Caco-2 (cell line): ENCODE results near the gene CD300C. TPM values are rescaled to one million over a fixed set of nuclear protein-coding genes. Genes with fewer than 3 reads are reported as not detected.

ENCODE experiments used
- BruUV-seq: library from RNA; stranded (reverse); fragments of 400-500 nt; replicated peaks from 2 replicates; lab custom pipeline; 2021; lab: Mats Ljungman, UMichigan
- CTCF ChIA-PET: fragments of 300-600 bp; sonication (Branson Sonifier 250); formaldehyde crosslinking; loops from one replicate; lab custom pipeline; 2022; ENCODE audit warnings: antibody characterized with exemption; lab: Charles Lee
- POLR2A ChIA-PET: fragments of 300-600 bp; sonication (Branson Sonifier 250); formaldehyde crosslinking; loops from one replicate; lab custom pipeline; 2022; ENCODE audit warnings: antibody characterized with exemption; lab: Charles Lee
- DNase-seq, 2 experiments: peaks; one replicate each; pipeline versions ENCODE4 v3.0.0 to v3.0.0-alpha.2; 2020 to 2022
- H3K27me3 ChIP-seq: replicated peaks from 2 replicates; pipeline ENCODE4 v1.6.0; 2011; ENCODE audit warnings: low read length; ENCODE audit not compliant: control insufficient read depth, insufficient read depth
- H3K36me3 ChIP-seq: 2 replicates; pipeline ENCODE4 v1.5.1; 2011; ENCODE audit warnings: low read length; ENCODE audit not compliant: control insufficient read depth, insufficient read depth
- H3K4me1 ChIP-seq: fragments of 250-450 bp; sonication (Bioruptor Pico); 2 replicates; pipeline ENCODE4 v1.5.1; 2020; ENCODE audit warnings: mild to moderate bottlenecking
- H3K4me3 ChIP-seq: 2 replicates; pipeline ENCODE4 v1.5.1; 2011; ENCODE audit warnings: low read depth, mild to moderate bottlenecking, control low read depth, low read length
- H3K9me3 ChIP-seq: fragments of 250-450 bp; sonication (Bioruptor Pico); 2 replicates; pipeline ENCODE4 v1.5.1; 2020; ENCODE audit warnings: mild to moderate bottlenecking, moderate library complexity
- H3K27ac Mint-ChIP-seq: one replicate; pipeline ENCODE4 v1.8.0; 2022; ENCODE audit warnings: mixed read lengths; ENCODE audit not compliant: unreplicated experiment
- H3K27me3 Mint-ChIP-seq: one replicate; pipeline ENCODE4 v1.8.0; 2022; ENCODE audit warnings: mixed read lengths; ENCODE audit not compliant: insufficient read depth, unreplicated experiment
- H3K36me3 Mint-ChIP-seq: one replicate; pipeline ENCODE4 v1.8.0; 2022; ENCODE audit warnings: mild to moderate bottlenecking, mixed read lengths; ENCODE audit not compliant: insufficient read depth, unreplicated experiment
- H3K4me1 Mint-ChIP-seq: one replicate; pipeline ENCODE4 v1.8.0; 2022; ENCODE audit warnings: low read depth, mixed read lengths; ENCODE audit not compliant: unreplicated experiment
- H3K4me3 Mint-ChIP-seq: one replicate; pipeline ENCODE4 v1.8.0; 2022; ENCODE audit warnings: mild to moderate bottlenecking, moderate library complexity, mixed read lengths; ENCODE audit not compliant: unreplicated experiment
- H3K9me3 Mint-ChIP-seq: one replicate; pipeline ENCODE4 v1.8.0; 2022; ENCODE audit warnings: mixed read lengths; ENCODE audit not compliant: unreplicated experiment
- intact Hi-C: fragments of 100-400 bp; cut with micrococcal nuclease; formaldehyde crosslinking; loops from one replicate; pipeline ENCODE4 v1.10.0; 2022; ENCODE audit not compliant: unreplicated experiment
- total RNA-seq: library from RNA; stranded (reverse); gene quantifications from 2 replicates; pipeline ENCODE4 v1.2.3, GENCODE V29; 2022
- TF ChIP-seq, protein P1 (sequence below), 2 experiments: fragments of 200-600 bp in 1 of 2; IDR thresholded peaks; 1 replicate in 1 of 2; 2 replicates in 1 of 2; pipeline versions ENCODE4 v1.5.1 to v1.8.0; 2011 to 2022; ENCODE audit warnings: antibody characterized with exemption in 1 of 2, control low read depth in 1 of 2, inconsistent platforms in 1 of 2, low read depth in 1 of 2, low read length in 1 of 2, mild to moderate bottlenecking in 1 of 2, moderate library complexity in 1 of 2; ENCODE audit not compliant: insufficient read depth in 1 of 2, severe bottlenecking in 1 of 2, unreplicated experiment in 1 of 2

Gene CD300C
- total RNA-seq, 1 experiment from 2014 or later, result not detected

DNA sequence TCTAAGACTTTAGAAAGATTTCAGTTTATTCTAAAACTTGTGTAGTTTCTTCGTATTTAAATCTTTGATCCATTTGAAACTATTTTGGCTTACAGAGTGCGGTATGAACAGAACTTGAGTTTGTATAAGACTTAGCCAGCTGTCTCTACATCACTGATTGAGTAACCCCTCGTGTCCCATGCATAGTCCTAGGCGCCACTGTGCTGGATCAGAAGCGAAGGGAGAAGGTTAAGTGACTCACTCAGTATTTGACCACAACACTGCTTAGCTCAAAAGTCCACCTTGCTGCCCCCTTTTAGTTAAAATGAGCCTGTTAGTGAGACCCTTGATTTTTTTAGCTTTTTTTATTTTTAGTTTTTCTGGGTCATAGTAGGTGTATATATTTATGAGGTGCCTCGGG lies 43.1 kb downstream of the CD300C start:
- intact Hi-C loops, result no loop called here
- H3K27me3 ChIP-seq, result no peaks in the 10 kb centered on the region
- H3K4me3 Mint-ChIP-seq, result no peak overlapping the region
- H3K9me3 Mint-ChIP-seq, result no peaks in the 10 kb centered on the region
- peaks cover 13% of the 10 kb centered on the region for H3K27me3 Mint-ChIP-seq
- CTCF ChIA-PET, result no interaction called here
- TF ChIP-seq, protein P1, sequence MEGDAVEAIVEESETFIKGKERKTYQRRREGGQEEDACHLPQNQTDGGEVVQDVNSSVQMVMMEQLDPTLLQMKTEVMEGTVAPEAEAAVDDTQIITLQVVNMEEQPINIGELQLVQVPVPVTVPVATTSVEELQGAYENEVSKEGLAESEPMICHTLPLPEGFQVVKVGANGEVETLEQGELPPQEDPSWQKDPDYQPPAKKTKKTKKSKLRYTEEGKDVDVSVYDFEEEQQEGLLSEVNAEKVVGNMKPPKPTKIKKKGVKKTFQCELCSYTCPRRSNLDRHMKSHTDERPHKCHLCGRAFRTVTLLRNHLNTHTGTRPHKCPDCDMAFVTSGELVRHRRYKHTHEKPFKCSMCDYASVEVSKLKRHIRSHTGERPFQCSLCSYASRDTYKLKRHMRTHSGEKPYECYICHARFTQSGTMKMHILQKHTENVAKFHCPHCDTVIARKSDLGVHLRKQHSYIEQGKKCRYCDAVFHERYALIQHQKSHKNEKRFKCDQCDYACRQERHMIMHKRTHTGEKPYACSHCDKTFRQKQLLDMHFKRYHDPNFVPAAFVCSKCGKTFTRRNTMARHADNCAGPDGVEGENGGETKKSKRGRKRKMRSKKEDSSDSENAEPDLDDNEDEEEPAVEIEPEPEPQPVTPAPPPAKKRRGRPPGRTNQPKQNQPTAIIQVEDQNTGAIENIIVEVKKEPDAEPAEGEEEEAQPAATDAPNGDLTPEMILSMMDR (IDR thresholded peaks at IDR 0.05; ENCODE audit: insufficient read depth in 1 of 2, low read depth in 1 of 2, low read length in 1 of 2, severe bottlenecking in 1 of 2, unreplicated experiment in 1 of 2), result no peak
- no peaks in the 10 kb centered on the region for H3K36me3 Mint-ChIP-seq
- H3K4me3 ChIP-seq, result no peak overlapping the region
- BruUV-seq, result no TSS peak
- no peaks in the 10 kb centered on the region for H3K4me1 Mint-ChIP-seq
- no peaks in the 10 kb centered on the region for H3K4me1 ChIP-seq
- H3K9me3 ChIP-seq, result no peaks in the 10 kb centered on the region
- DNase-seq, result no peak
- no peaks in the 10 kb centered on the region for H3K36me3 ChIP-seq
- H3K27ac Mint-ChIP-seq, result no peak overlapping the region
- POLR2A ChIA-PET, result no interaction called here

DNA sequence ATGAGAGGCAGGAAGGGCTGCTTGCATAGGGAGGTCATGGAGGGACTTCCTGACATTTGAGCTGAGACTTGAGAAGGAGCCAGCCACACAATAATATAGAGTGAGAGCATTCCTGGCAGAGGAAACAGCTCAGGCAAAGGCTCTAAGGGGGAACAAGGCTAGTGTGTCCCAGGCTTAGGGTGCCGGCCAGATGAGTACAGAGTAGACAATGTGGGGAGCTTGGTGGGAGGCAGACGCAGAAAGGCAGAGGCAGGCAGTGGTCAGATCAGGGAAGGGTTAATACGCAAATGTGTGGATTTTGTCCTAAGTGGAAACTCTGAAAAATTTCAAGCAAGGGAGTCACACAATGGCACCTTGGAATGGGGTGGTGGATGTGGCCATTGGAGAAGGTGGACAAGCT lies 45.9 kb downstream of the CD300C start:
- intact Hi-C loops, result loop anchor here (10.0 kb wide), 1 partner anchor 105 kb away; no protein-coding TSS in a partner anchor
- H3K4me3 Mint-ChIP-seq, result no peak overlapping the region
- no peaks in the 10 kb centered on the region for H3K4me1 Mint-ChIP-seq
- DNase-seq, result no peak
- H3K27ac Mint-ChIP-seq, result no peak overlapping the region
- Histone ChIP-seq H3K4me3 (no peak overlapping the region), H3K27me3 (no peaks in the 10 kb centered on the region), H3K36me3 (no peaks in the 10 kb centered on the region), H3K9me3 (no peaks in the 10 kb centered on the region), H3K4me1 (no peaks in the 10 kb centered on the region)
- ChIA-PET POLR2A (no interaction called here), CTCF (interaction anchor here (0.6 to 1.1 kb wide), 2 partner anchors 10 to 46 kb away, joined by 3 to 4 read pairs; no protein-coding TSS in a partner anchor)
- no peaks in the 10 kb centered on the region for H3K9me3 Mint-ChIP-seq
- H3K27me3 Mint-ChIP-seq, result peaks cover 15% of the 10 kb centered on the region
- H3K36me3 Mint-ChIP-seq, result no peaks in the 10 kb centered on the region
- no TSS peak for BruUV-seq
- TF ChIP-seq, protein P1 (IDR thresholded peaks at IDR 0.05; ENCODE audit: insufficient read depth in 1 of 2, low read depth in 1 of 2, low read length in 1 of 2, severe bottlenecking in 1 of 2, unreplicated experiment in 1 of 2), result no peak

DNA sequence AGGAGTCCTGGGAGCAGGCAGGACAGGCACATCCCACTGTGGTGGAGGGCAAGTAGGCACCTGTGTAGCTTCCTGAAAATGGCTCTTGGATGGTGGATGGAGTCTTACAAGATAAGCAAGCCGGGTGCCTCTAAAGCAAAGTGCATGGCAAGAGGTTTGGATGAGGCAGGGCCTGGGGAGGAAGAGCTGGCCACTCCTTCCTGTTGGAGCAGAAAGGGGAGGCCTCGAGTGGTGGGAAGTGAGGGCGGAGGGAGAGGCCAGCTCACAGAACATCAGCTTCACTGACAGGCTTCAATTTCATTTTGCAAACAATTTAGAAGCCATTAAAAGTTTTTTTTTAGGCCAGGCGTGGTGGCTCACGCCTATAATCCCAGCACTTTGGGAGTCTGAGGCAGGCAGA lies 48.4 kb downstream of the CD300C start:
- TF ChIP-seq, protein P1 (IDR thresholded peaks at IDR 0.05; ENCODE audit: insufficient read depth in 1 of 2, low read depth in 1 of 2, low read length in 1 of 2, severe bottlenecking in 1 of 2, unreplicated experiment in 1 of 2), result no peak
- Mint-ChIP-seq H3K9me3 (no peaks in the 10 kb centered on the region), H3K36me3 (no peaks in the 10 kb centered on the region), H3K4me3 (no peak overlapping the region), H3K27me3 (peaks cover 14% of the 10 kb centered on the region), H3K4me1 (no peaks in the 10 kb centered on the region), H3K27ac (no peak overlapping the region)
- DNase-seq, result no peak
- no peak overlapping the region for H3K4me3 ChIP-seq
- H3K27me3 ChIP-seq, result no peaks in the 10 kb centered on the region
- H3K36me3 ChIP-seq, result no peaks in the 10 kb centered on the region
- POLR2A ChIA-PET, result no interaction called here
- no peaks in the 10 kb centered on the region for H3K9me3 ChIP-seq
- CTCF ChIA-PET, result interaction anchor here (1.3 kb wide), 1 partner anchor 201 kb away, joined by 3 read pairs; no protein-coding TSS in a partner anchor
- H3K4me1 ChIP-seq, result no peaks in the 10 kb centered on the region
- no TSS peak for BruUV-seq
- intact Hi-C loops, result loop anchor here (10.0 kb wide), 1 partner anchor 107 kb away; no protein-coding TSS in a partner anchor
